Kidney epithelial cell (primary cell): ENCODE measurements around the gene SF3B6. TPM values are rescaled to one million over a fixed set of nuclear protein-coding genes. Genes with fewer than 3 reads are reported as not detected.

Source experiments
- DNase-seq: peaks from one replicate; pipeline ENCODE4 v3.0.0-alpha.2; 2010; ENCODE audit warnings: low read depth
- H3K27me3 ChIP-seq: 2 replicates; pipeline ENCODE4 v1.6.0; 2011; ENCODE audit warnings: low read length; ENCODE audit not compliant: control insufficient read depth, insufficient read depth
- H3K36me3 ChIP-seq: 2 replicates; pipeline ENCODE4 v1.5.1; 2011; ENCODE audit warnings: low read length; ENCODE audit not compliant: control insufficient read depth, insufficient read depth
- H3K4me3 ChIP-seq: 2 replicates; pipeline ENCODE4 v1.5.1; 2011; ENCODE audit warnings: low read depth, mild to moderate bottlenecking, control low read depth, low read length
- total RNA-seq: library from RNA; depleted of rRNA; stranded (reverse); fragments of >200 nt; gene quantifications from 2 replicates; pipeline ENCODE4 v1.2.3, GENCODE V29; 2015
- TF ChIP-seq, protein P1 (sequence below): IDR thresholded peaks from 2 replicates; pipeline ENCODE4 v1.5.1; 2011; ENCODE audit warnings: mild to moderate bottlenecking, moderate library complexity, low read length, control low read depth, inconsistent platforms; ENCODE audit not compliant: insufficient read depth, poor library complexity, severe bottlenecking

Gene SF3B6
- total RNA-seq, 1 donor from 2014 or later: 208 TPM

DNA sequence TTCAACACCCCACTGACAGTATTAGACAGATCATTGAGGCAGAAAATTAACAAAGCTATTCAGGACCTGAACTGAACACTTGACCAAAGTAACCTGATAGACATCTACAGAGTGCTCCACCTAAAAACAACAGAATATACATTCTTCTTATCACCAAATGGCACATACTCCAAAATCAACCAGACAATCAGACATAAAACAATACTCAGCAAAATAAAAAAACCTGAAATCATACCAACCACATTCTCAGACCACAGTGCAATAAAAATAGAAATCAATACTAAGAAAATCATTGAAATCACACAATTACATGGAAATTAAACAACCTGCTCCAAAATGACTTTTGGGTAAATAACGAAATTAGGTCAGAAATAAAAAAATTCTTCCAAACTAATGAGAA lies 31.2 kb upstream of the SF3B6 start:
- Histone ChIP-seq H3K4me3 (no peak overlapping the region), H3K27me3 (no peaks in the 10 kb centered on the region), H3K36me3 (no peaks in the 10 kb centered on the region)
- TF ChIP-seq, protein P1, sequence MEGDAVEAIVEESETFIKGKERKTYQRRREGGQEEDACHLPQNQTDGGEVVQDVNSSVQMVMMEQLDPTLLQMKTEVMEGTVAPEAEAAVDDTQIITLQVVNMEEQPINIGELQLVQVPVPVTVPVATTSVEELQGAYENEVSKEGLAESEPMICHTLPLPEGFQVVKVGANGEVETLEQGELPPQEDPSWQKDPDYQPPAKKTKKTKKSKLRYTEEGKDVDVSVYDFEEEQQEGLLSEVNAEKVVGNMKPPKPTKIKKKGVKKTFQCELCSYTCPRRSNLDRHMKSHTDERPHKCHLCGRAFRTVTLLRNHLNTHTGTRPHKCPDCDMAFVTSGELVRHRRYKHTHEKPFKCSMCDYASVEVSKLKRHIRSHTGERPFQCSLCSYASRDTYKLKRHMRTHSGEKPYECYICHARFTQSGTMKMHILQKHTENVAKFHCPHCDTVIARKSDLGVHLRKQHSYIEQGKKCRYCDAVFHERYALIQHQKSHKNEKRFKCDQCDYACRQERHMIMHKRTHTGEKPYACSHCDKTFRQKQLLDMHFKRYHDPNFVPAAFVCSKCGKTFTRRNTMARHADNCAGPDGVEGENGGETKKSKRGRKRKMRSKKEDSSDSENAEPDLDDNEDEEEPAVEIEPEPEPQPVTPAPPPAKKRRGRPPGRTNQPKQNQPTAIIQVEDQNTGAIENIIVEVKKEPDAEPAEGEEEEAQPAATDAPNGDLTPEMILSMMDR: no peak
- DNase-seq: no peak

DNA sequence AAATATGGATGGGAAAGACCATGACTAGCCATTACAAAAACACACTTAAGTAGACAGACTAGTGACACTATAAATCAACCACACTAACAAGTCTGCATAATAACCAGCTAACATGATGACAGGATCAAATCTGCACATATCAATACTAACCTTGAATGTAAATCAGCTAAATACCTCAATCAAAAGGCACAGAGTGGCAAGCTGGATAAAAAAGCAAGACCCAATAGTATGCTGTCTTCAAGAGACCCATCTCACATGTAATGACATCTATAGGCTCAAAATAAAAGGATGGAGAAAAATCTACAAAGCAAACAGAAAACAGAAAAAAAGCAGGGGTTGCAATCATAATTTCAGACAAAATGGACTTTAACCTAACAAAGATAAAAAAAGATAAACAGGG lies 30.7 kb upstream of the SF3B6 start:
- TF ChIP-seq, protein P1: no peak
- Histone ChIP-seq H3K36me3 (no peaks in the 10 kb centered on the region), H3K27me3 (no peaks in the 10 kb centered on the region), H3K4me3 (no peak overlapping the region)
- no peak for DNase-seq

DNA sequence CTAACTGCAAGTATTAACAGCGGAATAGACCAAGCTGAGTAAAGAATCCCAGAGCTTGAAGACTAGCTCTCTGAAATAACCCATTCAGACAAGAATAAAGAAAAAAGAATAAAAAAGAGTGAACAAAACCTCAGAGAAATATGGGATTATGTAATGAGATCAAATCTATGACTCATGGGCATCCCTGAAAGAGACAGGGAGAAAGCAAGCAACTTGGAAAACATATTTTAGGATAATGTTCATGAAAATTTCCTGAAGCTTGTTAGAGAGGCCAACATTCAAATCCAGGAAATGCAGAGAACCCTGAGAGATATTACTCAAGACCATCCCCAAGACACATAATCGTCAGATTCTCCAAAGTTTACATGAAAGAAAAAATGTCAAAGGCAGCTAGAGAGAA lies 29.7 kb upstream of the SF3B6 start:
- H3K4me3 ChIP-seq: no peak overlapping the region
- no peaks in the 10 kb centered on the region for H3K27me3 ChIP-seq
- no peak for DNase-seq
- TF ChIP-seq, protein P1: no peak
- no peaks in the 10 kb centered on the region for H3K36me3 ChIP-seq

DNA sequence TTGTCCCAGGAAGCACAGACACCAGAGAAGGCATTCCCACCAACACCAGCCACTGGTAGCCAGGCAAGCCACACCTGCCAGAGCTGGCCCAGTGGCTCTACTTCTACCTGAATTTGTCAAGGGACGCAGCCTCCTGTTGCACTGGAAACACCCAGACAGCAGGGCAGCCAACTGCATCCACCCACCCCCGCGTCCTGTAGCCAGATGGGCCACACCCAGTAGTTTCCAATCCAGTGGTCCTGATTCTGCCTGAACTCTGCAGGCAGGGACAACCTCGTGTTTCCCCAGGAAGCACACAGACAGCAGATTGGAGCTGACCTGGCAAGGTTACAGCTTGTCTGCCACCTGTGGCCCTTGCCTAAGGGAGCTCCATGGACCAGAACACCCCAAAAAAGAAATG lies 28.8 kb upstream of the SF3B6 start:
- DNase-seq: no peak
- TF ChIP-seq, protein P1: no peak
- Histone ChIP-seq H3K4me3 (no peak overlapping the region), H3K36me3 (no peaks in the 10 kb centered on the region), H3K27me3 (no peaks in the 10 kb centered on the region)

DNA sequence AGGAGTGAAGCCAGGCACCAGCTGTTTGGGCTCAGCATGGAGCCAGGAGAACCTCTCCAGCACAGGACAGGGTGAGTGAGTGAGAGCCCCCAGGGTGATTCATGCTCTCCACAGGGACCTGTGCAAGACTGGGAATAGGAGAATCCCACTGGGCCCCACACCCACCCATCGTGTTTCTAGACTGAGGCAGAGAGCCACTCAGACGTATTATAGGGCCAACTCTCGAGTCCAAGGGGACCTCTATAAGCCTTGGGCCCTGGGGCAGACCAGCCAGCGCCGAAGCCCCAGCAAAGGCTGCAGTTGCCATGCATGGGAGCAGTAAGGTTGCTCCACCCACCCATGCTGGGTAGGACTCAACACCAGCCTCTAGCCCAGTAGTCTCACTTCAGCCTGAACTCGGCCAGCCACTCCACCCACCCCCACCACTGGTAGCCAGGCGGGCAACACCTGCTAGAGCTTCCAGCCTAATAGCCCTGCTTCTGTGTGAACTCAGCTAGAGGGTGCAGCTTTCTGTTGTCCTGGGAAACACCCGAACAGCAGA lies 28.1 kb upstream of the SF3B6 start:
- H3K27me3 ChIP-seq: no peaks in the 10 kb centered on the region
- DNase-seq: no peak
- TF ChIP-seq, protein P1: no peak
- no peak overlapping the region for H3K4me3 ChIP-seq
- no peaks in the 10 kb centered on the region for H3K36me3 ChIP-seq

DNA sequence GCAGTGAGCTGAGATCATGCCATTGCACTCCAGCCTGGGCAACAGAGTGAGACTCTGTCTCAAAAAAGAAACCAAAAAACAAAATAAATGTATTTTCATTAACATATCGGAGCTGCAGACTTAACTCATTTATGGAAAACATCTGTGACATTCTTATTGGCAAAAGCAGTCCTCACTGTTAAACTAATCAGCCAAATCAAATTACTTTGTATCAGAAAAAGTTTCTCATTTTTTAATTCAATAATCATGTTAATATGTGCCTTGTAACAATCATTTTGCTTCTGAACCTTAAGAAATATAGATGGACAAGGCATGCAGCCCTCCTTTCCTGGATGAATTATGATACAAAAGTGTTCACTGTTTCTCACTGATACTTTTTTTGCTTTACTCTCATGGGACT lies 26.6 kb upstream of the SF3B6 start:
- DNase-seq: no peak
- no peaks in the 10 kb centered on the region for H3K36me3 ChIP-seq
- TF ChIP-seq, protein P1: no peak

More for the DNA sequence above, 26.6 kb upstream of the SF3B6 start:
- no peaks in the 10 kb centered on the region for H3K27me3 ChIP-seq
- H3K4me3 ChIP-seq: no peak overlapping the region
